Sigmoid colon (tissue), 7 donors: ENCODE results near the gene AP1S2. TPM values are rescaled to one million over a fixed set of nuclear protein-coding genes. Genes with fewer than 3 reads are reported as not detected.

Experiments used
- DNase-seq: peaks from one replicate; pipeline ENCODE4 v3.0.0-alpha.2; 2019
- H3K27ac ChIP-seq, 4 donors: fragments of 200-600 bp; sonication (generic); one replicate each; pipeline ENCODE4 v1.5.1; 2016 to 2019; ENCODE audit warnings: mild to moderate bottlenecking in 1 of 4
- H3K27me3 ChIP-seq, 3 donors: fragments of 200-600 bp; sonication (generic); one replicate each; pipeline ENCODE4 v1.5.1; 2019; ENCODE audit warnings: mild to moderate bottlenecking in 1 of 3
- H3K36me3 ChIP-seq, 4 donors: fragments of 200-600 bp; sonication (generic); one replicate each; pipeline ENCODE4 v1.5.1; 2016 to 2019
- H3K4me1 ChIP-seq, 4 donors: fragments of 200-600 bp; sonication (generic); one replicate each; pipeline ENCODE4 v1.5.1; 2017 to 2019
- H3K4me3 ChIP-seq, 4 donors: fragments of 200-600 bp; sonication (generic); one replicate each; pipeline ENCODE4 v1.5.1; 2017 to 2019; ENCODE audit warnings: mild to moderate bottlenecking in 2 of 4, moderate library complexity in 1 of 4
- H3K9me3 ChIP-seq, 4 donors: fragments of 200-600 bp in 3 of 4; sonication (generic) in 3 of 4; one replicate each; pipeline versions ENCODE4 v1.5.1 to v1.6.1; 2013 to 2019
- EP300 ChIP-seq, 4 donors: sonication (generic); formaldehyde crosslinking; IDR thresholded peaks; one replicate each; pipeline ENCODE4 v1.6.1; 2017; ENCODE audit warnings: antibody characterized with exemption in 4 of 4
- POLR2A ChIP-seq, 2 donors: fragments of 450-650 bp; IDR thresholded peaks; one replicate each; pipeline ENCODE4 v1.6.1; 2016; ENCODE audit warnings: antibody characterized with exemption in 2 of 2, mild to moderate bottlenecking in 2 of 2, moderate library complexity in 2 of 2
- POLR2AphosphoS5 ChIP-seq, 4 donors: sonication (generic); formaldehyde crosslinking; IDR thresholded peaks; one replicate each; pipeline ENCODE4 v1.6.1; 2017; ENCODE audit warnings: antibody characterized with exemption in 4 of 4
- WGBS, 2 donors: extraction: QIAGEN DNeasy Blood & Tissue Kit; methylation state at CpG; one replicate each; pipeline ENCODE4 v1.1.7; 2013; 5-methylcytosine and 5-hydroxymethylcytosine counted together
- intact Hi-C: fragments of 100-400 bp; cut with DNase I; formaldehyde crosslinking; loops from one replicate; pipeline ENCODE4 v1.15.1; 2023
- polyA plus RNA-seq, 3 donors: library from polyadenylated mRNA; stranded (reverse); fragments of 200-250 nt; gene quantifications; one replicate each; pipeline ENCODE4 v1.2.3, GENCODE V29; 2013
- total RNA-seq, 4 donors: library from RNA; depleted of rRNA; stranded (reverse); fragments of >200 nt; gene quantifications; one replicate each; pipeline ENCODE4 v1.1.0, GENCODE V29; 2016
- TF ChIP-seq, protein P1 (sequence below), 4 experiments: fragments of 450-650 bp in 3 of 4; fragments of 200-600 bp in 1 of 4; IDR thresholded peaks; one replicate each; pipeline ENCODE4 v1.5.1; 2016 to 2019; ENCODE audit warnings: antibody characterized with exemption in 4 of 4, mild to moderate bottlenecking in 3 of 4, moderate library complexity in 2 of 4
- donor health status: healthy with polysubstance abuse.
- donor health status: Bipolar disorder and iron deficiency.
- donor health status: healthy.

AP1S2 gene
- total and polyA plus RNA-seq, 7 donors: 19.1 to 156 (median 71.6) TPM

DNA sequence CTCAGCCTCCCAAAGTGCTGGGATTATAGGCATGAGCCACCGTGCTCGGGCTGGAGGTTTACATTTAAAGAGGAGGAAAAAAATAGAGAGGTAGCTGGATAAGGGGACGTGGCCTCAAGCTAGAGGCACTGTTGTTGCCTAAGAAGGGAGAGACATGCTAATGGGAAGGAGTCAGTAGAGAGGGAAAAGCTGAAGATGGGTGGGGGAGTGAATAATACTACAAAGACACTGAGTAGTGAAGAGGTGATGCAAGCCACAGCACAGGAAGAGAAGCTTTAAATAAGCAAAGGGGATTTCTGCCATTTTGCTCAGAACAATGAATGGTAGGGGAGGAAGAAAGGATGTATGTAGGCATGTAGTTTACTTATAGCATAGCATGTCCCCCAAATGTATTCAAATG is 11.5 kb upstream of the AP1S2 start:
- peaks cover 0 to 5% (median 0%) of the 10 kb centered on the region in 4 donors for H3K4me1 ChIP-seq
- H3K36me3 ChIP-seq: no peaks in the 10 kb centered on the region
- no peak overlapping the region for H3K4me3 ChIP-seq
- intact Hi-C loops: no loop called here
- no peaks in the 10 kb centered on the region for H3K9me3 ChIP-seq
- DNase-seq: no peak
- H3K27me3 ChIP-seq: no peaks in the 10 kb centered on the region
- WGBS, 2 donors: 79 to 87% methylated on average over 3 of the region's 3 CpGs
- no peak overlapping the region for H3K27ac ChIP-seq
- TF ChIP-seq POLR2AphosphoS5 (IDR thresholded peaks at IDR 0.05): no peak
- no peak for TF ChIP-seq POLR2A (IDR thresholded peaks at IDR 0.05)
- TF ChIP-seq EP300 (IDR thresholded peaks at IDR 0.05): no peak
- TF ChIP-seq, protein P1, sequence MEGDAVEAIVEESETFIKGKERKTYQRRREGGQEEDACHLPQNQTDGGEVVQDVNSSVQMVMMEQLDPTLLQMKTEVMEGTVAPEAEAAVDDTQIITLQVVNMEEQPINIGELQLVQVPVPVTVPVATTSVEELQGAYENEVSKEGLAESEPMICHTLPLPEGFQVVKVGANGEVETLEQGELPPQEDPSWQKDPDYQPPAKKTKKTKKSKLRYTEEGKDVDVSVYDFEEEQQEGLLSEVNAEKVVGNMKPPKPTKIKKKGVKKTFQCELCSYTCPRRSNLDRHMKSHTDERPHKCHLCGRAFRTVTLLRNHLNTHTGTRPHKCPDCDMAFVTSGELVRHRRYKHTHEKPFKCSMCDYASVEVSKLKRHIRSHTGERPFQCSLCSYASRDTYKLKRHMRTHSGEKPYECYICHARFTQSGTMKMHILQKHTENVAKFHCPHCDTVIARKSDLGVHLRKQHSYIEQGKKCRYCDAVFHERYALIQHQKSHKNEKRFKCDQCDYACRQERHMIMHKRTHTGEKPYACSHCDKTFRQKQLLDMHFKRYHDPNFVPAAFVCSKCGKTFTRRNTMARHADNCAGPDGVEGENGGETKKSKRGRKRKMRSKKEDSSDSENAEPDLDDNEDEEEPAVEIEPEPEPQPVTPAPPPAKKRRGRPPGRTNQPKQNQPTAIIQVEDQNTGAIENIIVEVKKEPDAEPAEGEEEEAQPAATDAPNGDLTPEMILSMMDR (IDR thresholded peaks at IDR 0.05): no peak

DNA sequence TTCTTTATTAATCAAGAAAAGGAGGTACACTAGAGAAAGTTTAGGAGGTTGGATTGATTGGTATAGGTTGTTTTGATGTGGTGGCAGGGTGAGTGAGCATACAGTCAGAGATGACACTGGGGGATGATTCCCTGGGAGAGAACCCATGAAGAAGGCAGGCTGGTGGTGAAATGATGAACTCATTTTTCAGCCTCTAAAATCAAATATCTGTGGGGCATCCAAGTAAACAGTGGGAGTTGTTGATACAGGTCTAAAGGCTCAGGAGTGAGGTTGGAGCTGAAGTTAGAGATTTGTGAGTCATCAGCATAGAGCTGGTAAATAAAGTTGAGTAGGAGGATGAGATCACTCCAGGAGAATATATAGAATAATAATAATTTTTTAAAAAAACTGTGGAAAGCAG is 10.0 kb upstream of the AP1S2 start:
- intact Hi-C loops: no loop called here
- peaks cover 0 to 5% (median 0%) of the 10 kb centered on the region in 4 donors for H3K4me1 ChIP-seq
- DNase-seq: no peak
- H3K4me3 ChIP-seq: no peak overlapping the region
- no peak overlapping the region for H3K27ac ChIP-seq
- H3K36me3 ChIP-seq: no peaks in the 10 kb centered on the region
- H3K27me3 ChIP-seq: no peaks in the 10 kb centered on the region
- no peaks in the 10 kb centered on the region for H3K9me3 ChIP-seq
- no peak for TF ChIP-seq POLR2AphosphoS5 (IDR thresholded peaks at IDR 0.05)
- no peak for TF ChIP-seq POLR2A (IDR thresholded peaks at IDR 0.05)
- no peak for TF ChIP-seq EP300 (IDR thresholded peaks at IDR 0.05)
- TF ChIP-seq, protein P1 (IDR thresholded peaks at IDR 0.05): no peak

DNA sequence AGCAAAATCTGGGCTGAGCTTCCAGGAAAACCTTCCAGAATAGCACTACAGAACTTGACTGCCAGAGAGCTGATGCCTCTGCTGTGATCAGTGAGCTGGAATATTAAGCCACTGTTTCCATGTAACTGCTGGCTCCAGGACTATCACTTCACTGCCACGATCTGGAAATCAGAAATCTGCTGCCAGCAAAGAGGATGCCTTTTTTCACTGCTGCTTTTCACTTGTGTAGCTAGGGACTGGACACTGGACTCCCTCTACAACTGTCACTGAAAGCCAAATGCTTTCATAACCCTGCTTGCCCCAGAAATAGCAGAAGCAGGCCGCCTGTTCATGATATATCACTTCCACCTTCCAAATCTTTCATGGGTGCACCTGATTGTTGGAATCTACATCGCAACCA is 9.4 kb upstream of the AP1S2 start:
- TF ChIP-seq EP300 (IDR thresholded peaks at IDR 0.05) (no peak), POLR2A (IDR thresholded peaks at IDR 0.05) (no peak)
- Histone ChIP-seq H3K9me3 (no peaks in the 10 kb centered on the region), H3K36me3 (no peaks in the 10 kb centered on the region), H3K27ac (no peak overlapping the region), H3K4me1 (peaks cover 0 to 5% (median 0%) of the 10 kb centered on the region in 4 donors), H3K4me3 (no peak overlapping the region), H3K27me3 (no peaks in the 10 kb centered on the region)
- WGBS, 2 donors: 80 to 90% methylated on average over 3 of the region's 3 CpGs
- intact Hi-C loops: no loop called here
- DNase-seq: no peak

DNA sequence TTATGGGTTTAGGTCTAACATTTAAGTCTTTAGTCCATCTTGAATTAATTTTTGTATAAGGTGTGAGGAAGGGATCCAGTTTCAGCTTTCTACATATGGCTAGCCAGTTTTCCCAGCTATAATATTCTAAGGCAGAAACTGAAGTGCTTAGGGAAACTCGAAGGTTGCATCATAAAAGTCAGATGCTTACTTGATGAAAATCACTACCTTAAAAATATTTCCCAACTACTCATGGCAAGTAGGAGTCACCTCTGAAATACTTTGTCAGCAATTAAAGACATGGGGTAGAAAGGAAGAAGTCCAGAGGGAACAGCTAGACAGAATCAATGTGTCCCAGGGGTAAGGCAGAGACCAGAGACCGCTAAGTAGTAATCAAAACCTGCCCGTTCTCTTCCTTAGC is 6.3 kb upstream of the AP1S2 start:
- no peak overlapping the region for H3K4me3 ChIP-seq
- no peak for DNase-seq
- WGBS, 2 donors: 89 to 95% methylated on average over 3 of the region's 3 CpGs
- H3K4me1 ChIP-seq: peaks cover 0 to 11% (median 2%) of the 10 kb centered on the region in 4 donors
- H3K36me3 ChIP-seq: no peaks in the 10 kb centered on the region
- H3K27ac ChIP-seq: no peak overlapping the region
- TF ChIP-seq POLR2A (IDR thresholded peaks at IDR 0.05): no peak
- no peak for TF ChIP-seq EP300 (IDR thresholded peaks at IDR 0.05)
- TF ChIP-seq, protein P1 (IDR thresholded peaks at IDR 0.05): no peak
- TF ChIP-seq POLR2AphosphoS5 (IDR thresholded peaks at IDR 0.05): no peak
- no peaks in the 10 kb centered on the region for H3K9me3 ChIP-seq
- intact Hi-C loops: no loop called here
- H3K27me3 ChIP-seq: no peaks in the 10 kb centered on the region

DNA sequence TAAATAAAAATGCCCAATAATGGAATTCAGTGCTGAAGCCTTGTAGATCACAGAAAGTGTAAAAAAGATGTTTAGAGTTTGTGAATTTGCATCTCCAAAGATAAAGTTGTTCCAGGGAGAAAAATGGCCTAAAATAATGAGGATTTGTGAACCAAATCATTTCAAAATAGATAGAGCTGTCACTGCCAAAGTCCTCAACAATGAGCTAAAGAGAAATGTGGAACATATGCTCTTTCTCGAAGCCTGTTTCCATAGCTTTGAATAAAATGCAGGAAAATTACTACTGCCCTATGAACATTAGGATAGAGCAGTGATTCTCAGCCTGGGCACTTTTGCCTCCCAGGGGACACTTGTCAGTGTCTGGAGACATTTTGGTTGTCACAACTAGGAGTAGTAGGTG is 3.4 kb upstream of the AP1S2 start:
- no peak overlapping the region for H3K4me3 ChIP-seq
- H3K4me1 ChIP-seq: peaks cover 0 to 16% (median 3%) of the 10 kb centered on the region in 4 donors
- H3K27me3 ChIP-seq: no peaks in the 10 kb centered on the region
- DNase-seq: no peak
- TF ChIP-seq POLR2A (IDR thresholded peaks at IDR 0.05) (no peak), POLR2AphosphoS5 (IDR thresholded peaks at IDR 0.05) (no peak)
- TF ChIP-seq, protein P1 (IDR thresholded peaks at IDR 0.05): no peak
- H3K9me3 ChIP-seq: no peaks in the 10 kb centered on the region
- intact Hi-C loops: no loop called here
- 88 to 90% methylated on average over 1 of the region's 1 CpG for WGBS, 2 donors
- H3K36me3 ChIP-seq: no peaks in the 10 kb centered on the region
- H3K27ac ChIP-seq: no peak overlapping the region
